NCI-H2029 treated with DMSO at 0.1 percent for 48 hours (cell line): ENCODE data around the gene AFG3L2.
"Not testable (repeated sequence)": the region's sequence is repeated elsewhere in the genome, so short reads cannot be mapped to it uniquely, and the experiment has no call there.

Source experiments
- DNase-seq: peaks from one replicate; lab custom pipeline; 2025; lab: John Stamatoyannopoulos, UW

The AFG3L2 gene

DNA sequence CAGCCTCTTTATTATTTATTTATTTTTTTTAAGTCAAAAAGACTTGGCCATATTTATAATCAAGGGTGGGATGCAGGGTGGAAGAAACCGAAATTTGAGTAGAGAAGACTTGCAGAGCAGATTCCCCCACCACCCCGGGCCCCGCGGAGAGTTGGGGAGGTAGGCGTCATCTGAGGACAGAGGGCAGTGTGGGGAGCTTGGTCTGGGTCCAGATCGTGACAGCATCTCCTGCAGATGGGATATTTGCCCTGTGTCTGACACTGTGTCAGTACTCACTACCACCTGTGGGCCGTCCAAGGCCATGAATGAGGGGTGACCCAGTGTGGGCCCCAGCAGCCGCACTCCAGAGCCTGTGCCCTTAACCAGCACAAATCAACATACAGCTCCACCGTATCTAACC lies 20.2 kb upstream of the AFG3L2 start:
- no peak for DNase-seq

DNA sequence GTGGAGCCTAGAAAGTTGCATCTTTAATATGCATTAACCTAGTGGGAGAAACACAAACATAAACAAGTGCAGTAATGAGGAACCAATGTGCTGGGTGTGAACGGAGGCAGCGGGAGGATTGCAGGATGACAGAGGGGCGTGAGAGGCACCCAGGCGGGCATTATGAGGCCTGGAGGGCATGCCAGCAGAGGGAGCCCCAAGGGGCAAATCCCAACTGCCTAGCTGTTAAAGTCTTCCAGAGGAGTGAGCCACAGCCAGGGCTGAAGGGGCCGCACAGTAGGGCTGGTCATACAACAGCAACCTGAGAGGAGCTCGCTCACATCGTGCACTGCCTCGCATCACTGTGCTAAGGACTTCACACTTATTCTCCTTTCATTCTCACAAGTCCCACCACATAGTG lies 17.4 kb upstream of the AFG3L2 start:
- no peak for DNase-seq

DNA sequence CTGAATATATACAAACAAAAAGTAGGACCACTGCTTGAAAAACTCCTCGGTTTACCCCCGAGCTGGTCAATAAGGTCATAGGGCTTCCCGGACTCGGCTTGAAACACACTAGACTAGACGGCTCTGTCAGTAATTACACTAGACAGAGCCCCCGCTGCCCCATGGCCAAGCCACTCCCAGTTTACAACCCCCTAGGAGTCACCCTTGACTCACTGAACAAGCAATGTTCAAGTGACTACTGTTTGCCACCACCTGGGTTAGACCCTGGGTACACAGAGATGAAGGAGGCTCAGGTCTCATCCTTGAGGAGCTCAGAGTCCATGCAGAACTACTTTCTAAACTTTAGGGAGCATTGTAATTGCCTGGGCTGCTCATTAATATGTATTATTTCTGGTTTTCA lies 17.0 kb upstream of the AFG3L2 start:
- DNase-seq: no peak

DNA sequence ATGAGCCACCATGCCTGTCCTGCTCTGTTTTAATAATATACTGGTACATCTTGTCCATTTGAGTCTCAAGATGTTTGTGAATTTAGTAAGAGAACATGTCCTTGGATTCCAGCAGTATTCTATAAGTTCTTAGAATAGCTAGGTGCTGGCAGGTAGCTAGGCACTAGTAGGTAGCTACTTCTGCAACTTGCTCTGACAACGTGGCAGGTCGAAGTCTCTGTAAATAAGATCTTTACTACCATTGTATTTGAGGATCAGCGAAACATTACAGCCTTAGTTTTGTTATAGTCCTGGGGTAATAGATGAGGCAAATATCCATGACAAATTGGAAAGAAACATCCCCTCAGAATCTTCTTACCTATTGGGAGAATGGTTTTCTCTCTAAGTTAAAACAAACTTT lies 16.5 kb upstream of the AFG3L2 start:
- DNase-seq: no peak

DNA sequence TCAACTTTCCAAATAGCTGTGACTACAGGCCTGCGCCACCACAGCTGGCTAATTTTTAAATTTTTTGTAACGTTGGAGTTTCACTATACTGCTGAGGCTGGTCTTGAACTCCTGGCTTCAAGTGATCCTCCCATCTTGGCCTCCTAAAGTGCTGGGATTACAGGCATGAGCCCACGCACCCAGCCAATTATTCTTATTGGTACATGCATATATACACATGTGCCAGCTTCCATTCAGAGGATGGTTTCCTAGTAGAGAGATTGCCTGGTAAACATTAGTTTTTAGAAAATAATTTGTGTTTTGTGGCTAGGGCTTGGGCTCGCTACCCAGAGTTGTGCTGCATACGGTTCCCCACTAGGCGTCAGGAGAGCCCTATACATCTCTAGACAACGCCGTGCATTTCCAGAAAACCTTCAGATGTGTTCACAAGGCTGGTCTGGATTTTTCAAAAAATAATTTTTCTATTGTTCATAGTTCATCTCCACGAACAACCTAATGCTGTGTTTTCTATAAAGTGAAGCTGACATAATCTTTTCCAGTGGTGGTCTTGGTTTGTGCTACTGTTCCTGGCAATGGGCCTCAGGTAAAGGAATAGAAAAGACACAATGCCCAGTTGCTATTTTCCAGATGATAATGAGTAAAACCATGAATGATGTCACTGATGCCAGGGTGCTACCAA lies 14.6 kb upstream of the AFG3L2 start:
- peak; percentile 24 for DNase-seq

DNA sequence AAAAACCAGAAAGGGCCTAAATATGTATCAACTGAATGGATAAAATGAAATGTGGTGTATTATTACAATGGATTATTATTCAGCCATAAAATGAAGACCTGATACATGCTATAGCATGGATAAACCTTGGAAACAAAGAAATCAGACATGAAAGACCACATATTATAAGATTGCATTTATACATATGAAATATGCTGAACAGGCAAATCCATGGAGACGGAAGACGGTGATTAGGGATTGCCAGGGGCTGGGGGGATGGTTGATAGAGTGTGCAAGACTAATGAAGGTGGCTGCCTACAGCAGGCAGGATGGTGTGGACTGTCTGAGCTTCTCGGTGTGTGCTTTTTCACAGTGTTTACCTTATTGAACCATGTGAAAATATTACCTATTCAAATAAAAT lies 11.4 kb upstream of the AFG3L2 start:
- DNase-seq: no peak

DNA sequence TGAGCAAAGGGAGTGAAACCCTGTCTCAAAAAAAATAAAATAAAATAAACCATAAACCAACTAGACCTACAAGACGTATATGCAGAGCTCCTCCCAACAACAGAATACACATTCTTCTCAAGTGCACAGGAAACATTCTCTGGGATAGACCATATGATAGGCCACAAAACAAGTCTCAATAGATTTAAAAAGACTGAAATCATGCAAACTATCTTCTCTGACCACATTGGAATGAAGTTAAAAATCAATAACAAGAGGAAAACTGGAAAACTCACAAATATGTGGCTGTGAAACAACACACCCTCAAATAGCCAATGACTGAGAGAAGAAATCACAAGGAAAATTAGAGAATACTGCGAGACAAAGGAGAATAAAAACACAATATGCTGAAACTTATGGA lies 7.2 kb upstream of the AFG3L2 start:
- no peak for DNase-seq

DNA sequence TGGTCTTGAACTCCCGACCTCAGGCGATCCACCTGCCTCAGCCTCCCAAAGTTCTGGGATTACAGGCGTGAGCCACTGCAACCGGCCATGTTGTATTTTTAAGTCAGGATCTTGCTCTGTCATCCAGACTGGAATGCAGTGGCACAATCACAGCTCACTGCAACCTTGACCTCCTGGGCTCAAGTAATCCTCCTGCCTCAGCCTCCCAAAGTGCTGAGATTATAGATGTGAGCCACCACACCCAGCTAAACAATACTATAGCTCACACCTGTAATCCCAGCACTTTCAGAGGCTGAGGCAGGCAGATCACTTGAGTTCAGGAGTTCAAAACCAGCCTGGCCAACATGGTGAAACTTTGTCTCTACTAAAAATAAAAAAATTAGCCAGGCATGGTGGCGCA lies 6.7 kb upstream of the AFG3L2 start:
- DNase-seq: not testable (repeated sequence)

DNA sequence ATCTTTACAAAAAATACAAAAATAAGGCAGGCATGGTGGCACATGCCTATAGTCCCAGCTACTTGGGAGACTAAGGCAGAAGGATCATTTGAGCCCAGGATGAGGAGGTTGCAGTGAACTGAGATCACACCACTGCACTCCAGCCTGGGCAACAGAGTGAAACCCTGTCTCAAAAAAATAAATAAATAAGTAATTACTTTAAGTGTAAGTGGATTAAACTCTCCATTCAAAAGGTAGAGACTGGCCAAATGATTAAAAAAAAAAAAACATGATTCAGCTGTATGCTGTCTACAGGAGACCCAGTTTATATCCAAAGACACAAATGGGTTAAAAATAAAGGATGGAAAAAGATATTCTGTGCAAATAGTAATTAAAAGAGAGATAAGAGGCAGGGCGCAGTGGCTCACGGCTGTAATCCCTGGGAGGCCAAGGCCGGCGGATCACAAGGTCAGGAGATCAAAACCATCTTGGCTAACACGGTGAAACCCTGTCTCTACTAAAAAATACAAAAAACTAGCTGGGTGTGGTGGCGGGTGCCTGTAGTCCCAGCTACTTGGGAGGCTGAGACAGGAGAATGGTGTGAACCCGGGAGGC lies 5.3 kb upstream of the AFG3L2 start:
- not testable (repeated sequence) for DNase-seq

DNA sequence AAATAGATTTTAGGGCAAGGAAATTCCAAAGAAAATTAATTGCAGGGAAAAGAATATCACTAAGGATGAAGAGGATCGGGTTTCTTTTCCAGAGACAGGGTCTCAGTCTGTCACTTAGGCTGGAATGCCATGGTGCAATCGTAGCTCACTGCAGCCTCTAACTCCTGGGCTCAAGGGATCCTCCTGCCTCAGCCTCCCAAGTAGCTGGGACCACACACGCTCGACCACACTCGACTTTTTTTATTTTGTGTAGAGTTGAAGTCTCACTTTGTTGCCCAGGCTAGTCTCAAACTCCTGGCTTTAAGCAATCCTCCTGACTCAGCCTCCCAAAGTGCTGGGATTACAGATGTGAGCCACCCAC lies 1.2 kb upstream of the AFG3L2 start:
- not testable (repeated sequence) for DNase-seq

DNA sequence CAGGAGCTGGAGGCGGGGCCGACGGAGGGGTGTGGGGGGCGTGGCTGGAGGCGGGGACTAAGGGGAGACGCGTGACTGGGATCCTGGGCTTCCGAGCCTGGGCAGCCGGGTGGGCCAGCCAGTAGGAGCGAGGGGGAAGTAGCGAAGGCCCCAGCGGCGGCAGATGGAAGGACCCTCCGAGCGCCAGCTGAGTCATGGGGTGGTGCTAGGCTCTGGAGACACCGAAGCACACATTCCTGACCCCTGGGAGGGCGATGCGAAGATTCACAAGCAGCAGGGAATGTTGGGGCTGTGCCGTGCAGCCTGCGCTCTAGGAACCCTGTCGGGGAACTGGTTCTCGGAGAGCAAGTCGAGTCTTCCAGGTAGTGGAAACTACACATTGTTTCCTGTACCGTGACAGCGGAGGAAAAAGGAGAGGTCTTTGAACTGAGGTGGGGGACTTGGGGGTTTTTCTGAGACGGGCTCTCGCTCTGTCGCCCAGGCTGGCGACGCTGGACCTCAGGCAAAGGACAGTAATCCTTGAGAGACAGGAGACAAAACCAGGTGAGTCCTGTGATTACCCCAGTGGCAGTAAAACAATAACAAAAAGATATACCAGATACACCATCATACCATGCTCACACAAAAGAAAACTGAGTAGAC lies 650 bp upstream of the AFG3L2 start:
- DNase-seq: no peak

DNA sequence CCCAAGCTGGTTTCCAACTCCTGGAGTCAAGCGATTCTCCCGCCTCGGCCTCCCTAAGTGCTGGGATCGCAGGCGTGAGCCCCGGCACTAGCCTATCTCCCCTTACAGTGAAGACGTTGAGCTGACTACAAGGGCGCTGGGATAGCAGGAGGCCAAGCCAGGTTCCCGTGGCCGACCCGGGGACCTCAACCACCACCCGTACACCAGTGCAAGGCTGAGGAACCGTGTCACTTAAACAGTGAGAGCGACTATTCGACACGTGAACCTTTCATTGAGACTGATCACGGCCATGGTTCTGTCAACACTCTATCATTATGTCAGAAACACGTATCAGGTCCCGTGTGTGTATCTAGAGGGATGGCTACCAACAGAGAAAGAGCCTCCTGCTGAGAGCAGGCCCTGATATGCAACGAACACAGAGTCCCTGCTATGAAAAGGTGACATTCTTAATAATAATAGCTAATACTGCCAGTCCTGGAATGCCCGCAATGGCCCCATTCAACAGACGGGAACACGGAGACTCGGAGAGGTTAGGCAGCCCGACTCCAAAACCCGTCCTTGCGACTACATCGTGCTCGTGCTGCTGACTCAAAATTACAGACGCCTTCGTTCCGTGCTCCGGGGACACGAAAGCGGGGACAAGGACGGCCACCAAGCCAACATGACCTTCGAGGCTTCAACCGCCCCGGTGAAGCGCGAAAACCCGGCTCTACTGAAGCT lies 833 bp downstream of the AFG3L2 start:
- DNase-seq: peak; percentile 60

DNA sequence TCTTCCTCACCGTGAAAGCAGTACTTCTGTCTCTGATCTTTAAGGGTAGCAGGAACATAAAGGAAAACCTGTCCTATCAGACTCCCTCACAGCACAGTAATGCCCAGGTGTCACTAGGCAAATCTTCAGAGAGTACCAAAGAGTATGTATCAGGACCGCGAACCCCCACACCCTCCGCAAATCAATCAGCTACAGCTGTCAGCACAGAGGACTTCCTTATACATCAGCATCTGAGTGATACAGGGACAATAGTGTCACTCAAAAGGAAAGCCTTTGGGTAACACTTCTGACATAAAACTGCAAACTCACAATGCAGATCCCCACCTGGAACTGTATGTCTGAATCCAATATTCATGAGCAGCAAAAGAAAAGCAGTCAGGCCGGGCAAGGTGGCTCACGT lies 2.6 kb downstream of the AFG3L2 start:
- no peak for DNase-seq

DNA sequence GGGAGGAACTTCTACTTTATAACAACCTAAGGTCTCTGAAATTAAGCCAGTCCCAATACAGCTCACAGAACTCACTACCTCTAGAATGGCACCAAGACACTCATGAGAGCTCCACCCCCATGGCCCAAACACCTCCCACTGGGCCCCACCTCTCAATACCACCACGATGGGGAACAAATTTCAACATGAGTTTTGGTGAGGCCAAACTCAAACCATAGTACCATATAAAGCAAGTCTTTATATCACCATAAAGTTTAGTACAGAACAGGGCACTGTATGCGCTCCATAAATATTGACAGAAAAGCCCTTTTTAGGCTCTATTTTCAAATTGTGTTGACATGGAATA lies 3.3 kb downstream of the AFG3L2 start:
- no peak for DNase-seq

DNA sequence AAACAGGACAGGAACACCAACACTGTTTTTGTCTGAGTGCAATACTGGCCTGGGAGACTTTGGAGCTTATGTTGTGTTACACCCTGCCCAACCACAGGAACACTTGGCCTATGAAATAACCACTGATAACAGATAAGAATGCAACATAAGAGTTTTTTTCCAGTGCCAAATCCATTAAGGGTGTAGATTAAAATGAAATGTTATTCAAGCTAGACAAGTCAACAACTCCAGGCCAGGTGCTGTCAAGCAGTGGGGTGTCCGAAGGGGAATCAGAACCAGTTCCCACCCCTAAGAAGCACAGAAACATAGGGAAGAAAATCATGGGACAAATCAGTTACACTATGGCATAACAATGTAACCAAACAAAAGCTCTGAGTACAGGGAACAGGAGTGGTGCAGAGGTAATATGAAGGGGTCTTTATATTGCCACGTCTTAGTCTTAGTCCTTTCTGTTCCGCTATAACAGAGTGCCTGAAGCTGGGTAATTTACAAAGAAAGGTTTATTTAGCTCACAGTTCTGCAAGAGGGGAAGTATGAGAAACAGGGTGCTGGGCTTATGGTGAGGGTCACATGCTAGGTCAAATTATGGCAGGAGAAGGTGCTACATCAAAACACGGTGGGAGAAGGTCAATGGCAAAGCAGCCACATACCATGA lies 3.8 kb downstream of the AFG3L2 start:
- no peak for DNase-seq

DNA sequence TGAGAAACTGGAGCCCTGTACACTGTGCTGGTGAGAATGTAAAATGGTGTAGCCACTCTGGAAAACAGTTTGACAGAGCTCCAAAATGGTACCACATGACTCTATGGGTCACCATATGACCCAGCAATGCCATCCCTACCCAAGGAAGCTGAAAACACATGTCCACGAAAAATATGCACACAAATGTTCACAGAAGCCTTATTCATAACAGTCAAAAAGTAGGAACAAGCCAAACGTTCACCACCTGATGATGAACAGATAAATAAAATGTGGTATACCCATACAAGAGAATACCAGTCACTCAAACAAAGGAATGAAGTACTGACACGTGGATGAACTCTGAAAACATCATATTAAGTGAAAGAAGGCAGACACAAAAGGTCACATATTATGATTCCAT lies 4.6 kb downstream of the AFG3L2 start:
- no peak for DNase-seq

DNA sequence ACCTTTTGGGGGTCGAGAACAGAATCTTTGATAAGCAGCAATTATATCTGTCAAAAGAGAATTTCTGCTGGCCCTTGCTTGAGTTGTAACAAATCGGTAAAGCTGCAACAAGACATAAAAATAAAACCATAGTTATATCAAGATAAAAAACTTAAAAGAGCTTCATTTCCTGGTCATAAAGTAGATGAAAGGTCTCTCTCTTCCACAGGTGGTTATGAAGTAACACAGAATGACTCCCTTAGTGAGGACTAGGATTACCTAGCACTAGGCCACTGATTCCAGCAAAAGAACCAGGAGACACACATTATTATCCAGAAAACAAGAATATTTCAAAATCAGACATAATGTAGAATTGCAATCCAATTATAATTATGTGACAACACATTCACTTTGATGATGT lies 5.4 kb downstream of the AFG3L2 start:
- no peak for DNase-seq

DNA sequence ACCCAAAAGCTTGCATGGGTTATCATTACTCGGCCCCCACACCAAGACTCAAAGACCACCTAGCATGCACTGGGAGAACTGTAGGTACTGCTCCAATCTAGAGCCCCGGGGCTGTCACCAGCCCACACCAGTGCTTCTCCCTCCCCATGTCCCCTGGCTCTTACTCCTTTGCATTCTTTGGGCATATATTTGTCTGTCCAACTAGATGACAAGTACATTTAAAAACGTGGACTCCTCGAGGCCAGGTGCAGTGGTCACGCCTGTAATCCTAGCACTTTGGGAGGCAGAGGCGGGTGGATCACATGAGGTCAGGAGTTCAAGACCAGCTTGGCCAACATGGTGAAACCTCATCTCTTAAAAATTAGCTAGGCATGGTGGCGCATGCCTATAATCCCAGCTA lies 7.8 kb downstream of the AFG3L2 start:
- DNase-seq: no peak

DNA sequence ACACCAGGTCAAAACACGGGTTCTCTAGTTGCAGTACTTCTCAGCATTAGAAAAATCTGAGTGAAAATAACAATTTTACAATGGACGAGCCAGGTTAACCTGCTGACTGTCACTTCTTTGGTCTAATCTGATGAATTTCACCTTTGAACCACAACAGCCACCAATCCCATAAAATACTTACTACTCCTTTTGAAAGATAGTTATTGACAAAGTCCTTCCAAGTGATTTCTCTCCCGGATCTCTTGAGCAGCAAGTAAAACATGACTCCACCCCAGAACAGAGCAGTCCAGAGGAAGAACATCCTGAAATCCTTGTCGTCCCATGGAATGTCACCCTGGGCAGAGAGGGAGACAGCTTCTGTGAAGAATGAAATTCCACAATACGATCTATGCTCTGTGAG lies 10.2 kb downstream of the AFG3L2 start:
- DNase-seq: no peak

DNA sequence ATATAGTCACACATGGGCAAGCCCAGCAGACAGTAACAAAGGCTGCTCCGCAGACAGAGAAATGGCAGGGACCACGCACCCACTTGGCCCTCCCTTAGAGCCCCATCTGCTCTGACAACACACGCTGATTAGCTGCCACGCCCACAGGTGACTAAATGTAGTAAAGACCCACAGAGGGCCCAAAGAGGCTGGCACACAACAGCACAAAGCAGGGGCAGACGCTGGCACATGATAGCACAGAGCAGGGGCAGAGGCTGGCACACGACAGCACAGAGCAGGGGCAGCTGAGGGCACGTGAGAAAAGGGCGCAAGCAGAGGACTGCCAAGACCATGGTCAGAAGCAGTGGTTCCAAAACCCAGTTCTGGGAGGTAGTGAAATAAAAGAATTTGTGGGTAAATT lies 10.6 kb downstream of the AFG3L2 start:
- no peak for DNase-seq

DNA sequence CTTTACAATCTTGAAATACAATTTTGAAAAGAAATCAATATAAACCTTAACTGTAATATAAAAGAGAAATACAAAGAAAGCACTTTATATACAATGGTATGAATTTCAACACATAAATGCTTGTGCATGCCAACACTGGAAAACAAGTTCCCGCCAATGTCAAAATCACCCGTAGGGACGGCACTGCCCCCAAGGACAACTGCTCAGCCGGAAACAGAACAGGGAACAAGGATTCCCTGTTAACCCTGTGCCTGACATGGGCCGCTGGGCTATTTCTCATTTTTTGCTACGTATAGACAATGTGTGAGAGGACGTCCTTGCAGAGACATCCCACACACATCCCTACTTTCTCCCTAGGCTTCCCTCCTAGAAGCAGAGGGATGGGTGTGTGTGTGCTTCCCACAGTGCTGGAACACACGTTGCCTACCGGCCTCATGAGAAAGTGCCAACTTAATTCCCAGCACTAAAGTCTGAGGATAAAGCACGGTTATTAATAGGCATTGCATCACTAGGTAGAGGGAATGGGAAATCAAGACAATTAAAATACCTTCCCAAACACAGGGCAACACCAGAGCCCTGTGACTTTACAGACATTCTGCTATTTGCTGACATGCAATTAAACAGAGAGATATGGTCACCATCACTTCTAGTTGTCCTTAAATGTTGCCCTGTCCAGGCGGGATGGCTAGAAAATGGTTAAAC lies 14.4 kb downstream of the AFG3L2 start:
- DNase-seq: no peak

DNA sequence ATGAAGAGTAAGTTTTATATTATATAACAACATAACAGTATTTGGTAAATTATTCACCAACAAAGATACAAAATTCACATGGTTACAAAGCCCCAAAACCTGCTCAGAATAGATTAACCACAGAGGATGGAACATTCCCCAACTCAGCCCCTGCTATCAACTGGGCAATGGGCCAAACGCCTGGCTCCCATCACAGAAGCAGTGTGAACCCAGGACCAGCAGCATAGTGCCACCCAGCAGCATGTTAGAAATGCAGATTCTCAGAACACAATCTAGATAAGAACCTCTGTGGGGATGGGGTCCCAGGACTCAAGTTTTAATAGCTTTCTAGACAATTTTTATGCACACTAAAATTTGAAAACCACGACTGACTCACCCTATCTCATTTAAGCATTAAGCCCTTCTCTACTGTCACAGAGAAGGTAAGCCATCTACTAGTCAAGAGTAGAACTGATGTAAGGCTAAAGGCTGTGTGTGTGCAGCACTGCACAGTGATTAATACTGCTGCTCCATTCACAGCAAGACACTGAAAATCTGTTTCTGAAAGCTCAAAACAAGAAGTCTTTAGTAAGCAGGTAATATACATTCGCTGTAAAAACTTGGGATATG lies 15.2 kb downstream of the AFG3L2 start:
- no peak for DNase-seq
